ENCODE measurements around the gene NUMA1. TPM values are rescaled to one million over a fixed set of nuclear protein-coding genes. Genes with fewer than 3 reads are reported as not detected.

The NUMA1 gene
- total RNA-seq, 1 donor from 2014 or later = 207 TPM

DNA sequence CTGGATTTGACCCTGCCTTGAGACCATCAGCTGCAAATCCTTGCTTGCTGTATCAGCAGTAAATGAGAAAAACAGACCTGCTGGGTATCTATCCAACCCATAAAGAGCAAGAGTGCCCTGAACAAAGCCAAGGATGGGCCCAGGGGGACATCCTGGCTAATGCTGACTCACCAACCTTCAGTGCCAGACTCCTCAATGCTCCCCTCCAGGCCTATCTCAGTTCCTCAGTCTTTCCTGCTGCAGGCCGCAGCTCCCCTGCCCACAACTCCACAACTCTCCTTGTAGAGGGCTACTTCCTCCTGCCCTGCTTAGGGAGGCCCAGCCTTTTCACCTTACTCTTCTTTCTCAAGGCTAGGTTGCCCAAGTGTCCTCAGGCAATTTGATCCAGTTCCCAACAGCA lies 20.1 kb upstream of the NUMA1 start:
- H3K9me3 Mint-ChIP-seq (ENCODE audit: unreplicated experiment) = peaks cover 13% of the 10 kb centered on the region
- H3K4me3 Mint-ChIP-seq (ENCODE audit: unreplicated experiment) = no peak overlapping the region
- TF ChIP-seq, protein P1, sequence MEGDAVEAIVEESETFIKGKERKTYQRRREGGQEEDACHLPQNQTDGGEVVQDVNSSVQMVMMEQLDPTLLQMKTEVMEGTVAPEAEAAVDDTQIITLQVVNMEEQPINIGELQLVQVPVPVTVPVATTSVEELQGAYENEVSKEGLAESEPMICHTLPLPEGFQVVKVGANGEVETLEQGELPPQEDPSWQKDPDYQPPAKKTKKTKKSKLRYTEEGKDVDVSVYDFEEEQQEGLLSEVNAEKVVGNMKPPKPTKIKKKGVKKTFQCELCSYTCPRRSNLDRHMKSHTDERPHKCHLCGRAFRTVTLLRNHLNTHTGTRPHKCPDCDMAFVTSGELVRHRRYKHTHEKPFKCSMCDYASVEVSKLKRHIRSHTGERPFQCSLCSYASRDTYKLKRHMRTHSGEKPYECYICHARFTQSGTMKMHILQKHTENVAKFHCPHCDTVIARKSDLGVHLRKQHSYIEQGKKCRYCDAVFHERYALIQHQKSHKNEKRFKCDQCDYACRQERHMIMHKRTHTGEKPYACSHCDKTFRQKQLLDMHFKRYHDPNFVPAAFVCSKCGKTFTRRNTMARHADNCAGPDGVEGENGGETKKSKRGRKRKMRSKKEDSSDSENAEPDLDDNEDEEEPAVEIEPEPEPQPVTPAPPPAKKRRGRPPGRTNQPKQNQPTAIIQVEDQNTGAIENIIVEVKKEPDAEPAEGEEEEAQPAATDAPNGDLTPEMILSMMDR (IDR thresholded peaks at IDR 0.05; ENCODE audit: partially characterized antibody, unreplicated experiment) = no peak
- peaks cover 22% of the 10 kb centered on the region for H3K4me1 Mint-ChIP-seq (ENCODE audit: low read depth, unreplicated experiment)
- peak overlapping the region; percentile 52 for H3K27ac Mint-ChIP-seq (ENCODE audit: unreplicated experiment)
- DNase-seq = no peak
- peaks cover 12% of the 10 kb centered on the region for H3K27me3 Mint-ChIP-seq (ENCODE audit: unreplicated experiment)
- H3K36me3 Mint-ChIP-seq (ENCODE audit: unreplicated experiment) = no peaks in the 10 kb centered on the region

DNA sequence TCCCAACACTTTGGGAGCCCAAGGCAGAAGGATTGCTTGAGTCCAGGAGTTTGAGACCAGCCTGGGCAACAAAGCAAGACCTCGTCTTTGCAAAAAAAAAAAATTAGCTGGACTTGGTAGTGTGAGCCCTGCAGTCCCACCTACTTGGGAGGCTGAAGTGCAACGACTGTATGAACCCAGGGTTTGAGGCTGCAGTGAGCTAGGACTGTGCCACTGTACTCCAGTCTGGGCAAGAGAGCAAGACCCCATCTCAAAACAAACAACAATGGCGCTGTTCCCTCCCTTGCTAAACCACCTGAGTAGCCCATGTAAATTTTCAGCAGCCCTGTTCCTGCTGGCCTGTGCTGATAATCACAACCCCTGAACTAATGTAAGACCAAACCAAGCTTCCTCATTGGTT lies 19.7 kb upstream of the NUMA1 start:
- no peak overlapping the region for H3K27ac Mint-ChIP-seq (ENCODE audit: unreplicated experiment)
- no peaks in the 10 kb centered on the region for H3K36me3 Mint-ChIP-seq (ENCODE audit: unreplicated experiment)

DNA sequence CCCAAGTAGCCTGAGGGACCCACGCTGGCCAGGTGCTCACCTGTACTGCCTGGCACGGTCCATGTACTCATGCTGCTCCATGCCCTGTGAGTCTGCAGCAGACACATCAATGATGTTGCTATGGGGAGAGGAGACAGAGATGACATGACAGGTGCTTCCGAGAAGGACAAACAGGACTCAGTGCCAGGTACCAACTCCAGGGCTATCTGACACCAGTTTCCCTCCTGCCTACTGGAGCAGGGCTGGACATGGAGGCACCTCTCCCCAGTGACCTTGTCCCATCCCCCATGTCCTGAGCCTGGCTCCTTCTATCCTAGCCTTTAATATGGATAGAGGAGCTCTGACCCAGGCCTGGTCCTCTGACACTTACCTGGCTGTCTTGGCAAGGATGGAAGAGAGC lies 18.4 kb upstream of the NUMA1 start:
- Mint-ChIP-seq H3K4me3 (ENCODE audit: unreplicated experiment) (no peak overlapping the region), H3K27me3 (ENCODE audit: unreplicated experiment) (peaks cover 10% of the 10 kb centered on the region), H3K27ac (ENCODE audit: unreplicated experiment) (no peak overlapping the region), H3K36me3 (ENCODE audit: unreplicated experiment) (no peaks in the 10 kb centered on the region), H3K9me3 (ENCODE audit: unreplicated experiment) (peaks cover 13% of the 10 kb centered on the region), H3K4me1 (ENCODE audit: low read depth, unreplicated experiment) (peaks cover 13% of the 10 kb centered on the region)
- DNase-seq = no peak
- TF ChIP-seq, protein P1 (IDR thresholded peaks at IDR 0.05; ENCODE audit: partially characterized antibody, unreplicated experiment) = no peak

More for the DNA sequence above, 19.7 kb upstream of the NUMA1 start:
- no peak for DNase-seq
- Mint-ChIP-seq H3K27me3 (ENCODE audit: unreplicated experiment) (peaks cover 12% of the 10 kb centered on the region), H3K4me3 (ENCODE audit: unreplicated experiment) (no peak overlapping the region), H3K4me1 (ENCODE audit: low read depth, unreplicated experiment) (peaks cover 22% of the 10 kb centered on the region), H3K9me3 (ENCODE audit: unreplicated experiment) (peaks cover 13% of the 10 kb centered on the region)
- TF ChIP-seq, protein P1 (IDR thresholded peaks at IDR 0.05; ENCODE audit: partially characterized antibody, unreplicated experiment) = no peak

DNA sequence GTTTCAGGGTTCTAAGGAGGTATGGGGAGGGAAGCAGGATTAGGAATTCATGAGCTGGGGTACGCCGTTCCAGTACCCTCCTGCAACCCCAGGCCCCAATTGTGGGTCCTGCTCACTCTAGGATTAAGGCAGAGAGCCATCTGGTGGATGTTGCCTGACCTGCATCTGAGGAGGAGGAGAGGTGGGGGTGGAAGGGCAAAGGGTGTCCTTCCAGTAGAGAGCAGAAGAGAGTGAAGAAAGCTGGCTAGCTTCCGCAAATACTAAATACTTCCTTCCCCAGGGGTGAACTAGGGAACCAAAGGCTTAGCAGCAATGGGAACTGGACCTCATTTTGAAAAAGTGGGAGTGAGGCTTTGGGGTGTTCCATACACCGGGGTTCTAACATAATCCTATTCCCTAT lies 10.9 kb upstream of the NUMA1 start:
- Mint-ChIP-seq H3K4me1 (ENCODE audit: low read depth, unreplicated experiment) (peaks cover 21% of the 10 kb centered on the region), H3K27me3 (ENCODE audit: unreplicated experiment) (no peaks in the 10 kb centered on the region), H3K36me3 (ENCODE audit: unreplicated experiment) (no peaks in the 10 kb centered on the region), H3K4me3 (ENCODE audit: unreplicated experiment) (no peak overlapping the region), H3K27ac (ENCODE audit: unreplicated experiment) (no peak overlapping the region), H3K9me3 (ENCODE audit: unreplicated experiment) (peaks cover 4% of the 10 kb centered on the region)
- peak; percentile 82 for DNase-seq
- TF ChIP-seq, protein P1 (IDR thresholded peaks at IDR 0.05; ENCODE audit: partially characterized antibody, unreplicated experiment) = peak; percentile 59

DNA sequence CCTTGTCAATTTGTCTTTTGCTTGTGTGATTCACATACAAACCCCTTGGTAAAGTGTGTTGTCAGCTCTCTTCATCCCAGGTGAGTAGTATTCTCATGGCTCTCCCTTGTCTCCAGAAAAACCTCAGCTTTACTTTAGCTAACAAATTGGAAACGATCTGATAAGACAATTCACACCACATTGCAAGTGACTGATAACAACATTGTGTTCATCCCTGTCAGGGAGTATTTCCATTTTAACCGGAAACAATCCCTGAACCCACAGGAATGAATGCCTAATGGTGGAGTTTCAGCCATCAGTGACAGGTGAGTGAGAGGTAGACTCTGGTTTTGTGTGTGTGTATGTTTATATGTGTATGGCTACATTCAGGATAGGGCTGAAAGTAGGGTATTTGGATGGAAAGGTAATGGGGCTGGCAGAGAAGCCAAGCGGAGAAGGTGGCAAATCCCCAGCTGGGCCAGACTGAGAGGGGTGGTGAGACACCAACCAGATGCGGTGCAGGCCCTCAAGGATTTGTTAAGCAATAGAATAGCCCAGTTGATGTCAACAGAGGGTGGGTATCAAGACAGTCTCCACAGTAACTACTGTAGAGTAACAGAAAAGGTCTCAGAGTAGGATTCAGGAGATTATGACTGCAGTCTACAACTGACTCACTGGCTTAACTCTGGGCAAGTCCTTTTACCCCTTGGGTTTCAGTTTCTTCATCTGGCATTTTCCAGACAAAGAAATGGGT lies 7.9 kb upstream of the NUMA1 start:
- Mint-ChIP-seq H3K9me3 (ENCODE audit: unreplicated experiment) (peaks cover 4% of the 10 kb centered on the region), H3K36me3 (ENCODE audit: unreplicated experiment) (no peaks in the 10 kb centered on the region), H3K27ac (ENCODE audit: unreplicated experiment) (peak overlapping the region; percentile 0), H3K27me3 (ENCODE audit: unreplicated experiment) (peaks cover 2% of the 10 kb centered on the region), H3K4me3 (ENCODE audit: unreplicated experiment) (no peak overlapping the region), H3K4me1 (ENCODE audit: low read depth, unreplicated experiment) (peaks cover 27% of the 10 kb centered on the region)
- TF ChIP-seq, protein P1 (IDR thresholded peaks at IDR 0.05; ENCODE audit: partially characterized antibody, unreplicated experiment) = no peak
- no peak for DNase-seq

All from glutamatergic neuron (in vitro differentiated cells).